Hippocampal formation (tissue), 2 donors: Measurements from ENCODE around the gene NF2.
A peak's percentile ranks its signal among the peaks of the same experiment; 100 is the strongest.
"Not testable (repeated sequence)": the region's sequence is repeated elsewhere in the genome, so short reads cannot be mapped to it uniquely, and the experiment has no call there.

Experiments used
- DNase-seq, 2 donors: peaks; one replicate each; lab custom pipeline; 2025; lab: John Stamatoyannopoulos, UW

The NF2 gene

DNA sequence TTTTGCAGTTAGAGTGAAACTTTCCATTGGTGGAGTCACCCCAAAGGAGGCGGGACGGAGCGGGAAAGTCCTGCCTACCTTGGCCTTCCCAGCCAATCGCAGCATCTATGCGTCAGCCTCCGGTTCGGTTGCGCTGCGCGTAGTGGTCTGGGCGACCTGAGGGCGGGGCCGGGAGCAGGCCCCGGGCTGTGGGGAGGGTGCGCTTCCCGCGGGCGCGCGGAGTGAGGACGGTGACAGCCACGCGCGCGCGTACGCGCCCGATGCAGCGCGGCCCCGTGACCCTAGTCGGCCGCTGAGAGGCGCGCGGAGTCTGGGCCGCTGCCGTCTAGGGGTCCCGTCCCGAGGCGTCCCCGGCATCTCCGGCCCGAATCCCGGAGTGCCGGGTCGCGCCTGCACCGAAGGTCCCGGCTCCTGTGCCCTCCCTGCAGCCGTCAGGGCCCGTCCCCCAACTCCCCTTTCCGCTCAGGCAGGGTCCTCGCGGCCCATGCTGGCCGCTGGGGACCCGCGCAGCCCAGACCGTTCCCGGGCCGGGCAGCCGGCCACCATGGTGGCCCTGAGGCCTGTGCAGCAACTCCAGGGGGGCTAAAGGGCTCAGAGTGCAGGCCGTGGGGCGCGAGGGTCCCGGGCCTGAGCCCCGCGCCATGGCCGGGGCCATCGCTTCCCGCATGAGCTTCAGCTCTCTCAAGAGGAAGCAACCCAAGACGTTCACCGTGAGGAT is at the start of gene NF2:
TSS of gene NF2 (plus strand) at position 276 of the 718 bp plus-strand sequence. CDS start at position 642, 366 bp downstream.
- DNase-seq, result peak; percentile 99 to 100

DNA sequence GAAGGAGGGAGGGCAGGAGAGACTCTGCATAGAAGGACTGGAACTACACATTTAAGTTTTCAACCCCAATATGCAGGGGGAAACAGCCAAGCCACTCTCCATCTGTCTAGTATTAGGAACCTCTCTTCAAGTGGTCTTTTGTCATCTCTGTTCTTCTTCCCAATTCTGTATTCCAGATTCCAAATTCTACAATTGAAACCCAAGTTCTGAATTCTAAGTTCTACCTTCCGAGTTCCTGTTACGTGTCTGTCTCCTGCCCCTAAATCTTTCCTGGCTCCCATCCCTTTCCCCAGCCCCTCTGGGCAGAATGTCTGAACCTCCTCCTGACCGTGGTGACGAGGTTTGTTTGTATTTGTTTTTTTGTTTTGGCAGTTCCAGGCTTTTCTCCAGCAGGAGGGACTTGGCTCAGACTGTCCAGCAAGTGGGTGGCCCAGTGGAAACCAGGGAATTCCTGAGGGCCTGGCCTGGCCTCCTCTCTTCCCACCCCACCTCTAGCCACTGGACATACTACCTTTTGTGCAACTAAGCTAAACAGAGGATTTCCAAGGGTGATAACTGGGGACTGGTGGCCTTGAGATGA is 48.3 kb upstream of the NF2 start:
- peak; percentile 5 to 57 for DNase-seq

DNA sequence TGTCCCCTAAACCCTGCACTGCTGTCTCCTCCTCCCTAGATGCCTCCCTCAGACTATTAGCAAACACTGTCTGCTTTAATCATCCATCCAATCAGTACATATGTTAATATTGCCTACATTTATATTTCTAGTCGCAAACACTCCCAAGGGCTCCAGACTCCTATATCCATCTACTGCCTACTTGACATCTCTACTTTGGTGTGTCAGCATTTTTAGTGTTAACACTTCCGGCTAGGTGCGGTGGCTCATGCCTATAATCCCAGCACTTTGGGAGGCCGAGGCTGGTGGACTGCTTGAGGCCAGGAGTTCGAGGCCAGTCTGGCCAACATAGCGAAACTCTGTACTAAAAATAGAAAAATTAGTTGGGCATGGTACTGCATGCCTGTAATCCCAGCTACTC is 44.4 kb upstream of the NF2 start:
- DNase-seq, result no peak

DNA sequence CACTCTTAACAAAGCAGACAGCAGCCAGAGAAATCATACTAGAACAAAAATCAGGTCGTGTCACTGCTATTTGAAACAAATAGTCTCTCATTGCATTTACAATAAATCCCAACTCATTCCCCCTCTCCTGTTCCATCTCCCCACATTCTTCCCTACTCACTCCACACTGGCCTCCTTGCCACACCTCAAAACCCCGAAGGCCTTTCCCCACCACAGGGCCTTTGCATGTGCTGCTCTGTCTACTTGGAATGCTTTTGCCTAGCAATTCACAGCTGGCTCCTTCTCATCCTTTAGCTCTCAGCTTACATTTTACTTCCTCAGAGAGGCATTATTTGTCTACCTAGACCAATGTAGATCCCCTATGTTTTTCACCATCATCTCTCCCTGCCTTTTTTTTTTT is 43.6 kb upstream of the NF2 start:
- DNase-seq, result no peak

DNA sequence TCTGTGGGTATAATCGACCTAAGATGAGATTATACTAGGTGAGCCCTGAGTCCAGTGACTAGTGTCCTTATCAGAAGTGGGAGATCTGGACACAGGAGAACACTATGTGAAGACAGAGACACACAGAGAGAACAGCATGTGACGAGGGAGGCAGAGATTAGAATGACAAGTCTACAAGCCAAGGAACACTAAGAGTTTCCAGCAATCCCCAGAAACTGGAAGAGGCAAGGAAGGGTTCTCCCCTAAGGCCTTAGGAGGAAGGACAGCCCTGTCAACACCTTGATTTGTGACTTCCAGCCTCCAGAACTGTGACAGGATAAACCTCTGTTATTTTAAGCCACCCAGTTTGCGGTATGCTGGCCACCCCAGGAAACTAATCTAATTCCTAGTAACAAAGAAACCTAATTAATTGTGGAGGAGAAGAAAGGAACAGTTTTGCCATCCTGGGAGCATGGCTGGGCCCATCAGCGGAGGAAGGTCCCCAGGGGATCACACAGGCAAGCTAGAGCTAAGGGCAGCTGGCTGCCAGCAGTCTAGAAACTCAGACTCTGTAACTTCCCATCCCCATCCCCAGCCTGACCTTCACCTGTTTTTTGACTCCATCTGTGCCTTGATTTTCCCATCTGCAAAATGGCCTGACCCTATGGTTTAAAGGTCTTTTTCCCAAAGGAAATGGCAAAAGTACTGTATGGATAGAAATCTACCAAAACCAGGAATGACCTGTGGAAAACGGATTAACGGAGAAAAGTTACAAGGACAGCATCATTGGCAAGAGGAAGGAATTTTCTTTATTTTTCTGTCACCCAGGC is 39.6 kb upstream of the NF2 start:
- DNase-seq, result no peak

DNA sequence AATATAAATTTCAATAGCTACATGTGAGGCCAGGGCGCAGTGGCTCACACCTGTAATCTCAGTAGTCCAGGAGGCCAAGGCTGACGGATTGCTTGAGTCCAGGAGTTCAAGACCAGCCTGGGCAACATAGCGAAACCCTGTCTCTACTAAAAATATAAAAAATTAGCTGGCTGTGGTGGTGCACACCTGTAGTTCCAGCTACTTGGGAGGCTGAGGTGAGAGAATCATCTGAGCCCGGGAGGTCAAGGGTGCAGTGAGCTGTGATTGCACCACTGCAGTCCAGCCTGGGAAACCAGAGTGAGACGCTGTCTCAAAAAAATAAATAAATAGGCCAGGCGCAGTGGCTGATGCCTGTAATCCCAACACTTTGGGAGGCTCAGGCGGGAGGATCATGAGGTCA is 36.9 kb upstream of the NF2 start:
- DNase-seq, result not testable (repeated sequence)

DNA sequence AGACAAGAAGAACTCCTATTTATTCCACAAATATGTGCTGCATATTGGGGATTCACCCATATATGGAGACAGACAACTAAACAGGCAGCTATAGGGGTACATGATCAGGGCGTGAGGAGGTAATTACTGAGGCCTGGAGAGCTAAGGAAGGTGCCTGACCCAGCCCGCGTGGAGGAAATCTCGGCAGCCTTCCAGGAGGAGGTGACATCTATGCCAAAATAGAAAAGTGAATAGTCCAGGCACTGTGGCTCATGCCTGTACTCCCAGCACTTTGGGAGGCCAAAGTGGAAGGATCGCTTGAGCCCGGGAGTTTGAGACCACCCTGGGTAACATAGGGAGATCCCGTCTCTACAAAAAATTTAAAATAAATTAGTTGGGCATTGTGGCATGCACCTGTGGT is 36.1 kb upstream of the NF2 start:
- DNase-seq, result no peak

DNA sequence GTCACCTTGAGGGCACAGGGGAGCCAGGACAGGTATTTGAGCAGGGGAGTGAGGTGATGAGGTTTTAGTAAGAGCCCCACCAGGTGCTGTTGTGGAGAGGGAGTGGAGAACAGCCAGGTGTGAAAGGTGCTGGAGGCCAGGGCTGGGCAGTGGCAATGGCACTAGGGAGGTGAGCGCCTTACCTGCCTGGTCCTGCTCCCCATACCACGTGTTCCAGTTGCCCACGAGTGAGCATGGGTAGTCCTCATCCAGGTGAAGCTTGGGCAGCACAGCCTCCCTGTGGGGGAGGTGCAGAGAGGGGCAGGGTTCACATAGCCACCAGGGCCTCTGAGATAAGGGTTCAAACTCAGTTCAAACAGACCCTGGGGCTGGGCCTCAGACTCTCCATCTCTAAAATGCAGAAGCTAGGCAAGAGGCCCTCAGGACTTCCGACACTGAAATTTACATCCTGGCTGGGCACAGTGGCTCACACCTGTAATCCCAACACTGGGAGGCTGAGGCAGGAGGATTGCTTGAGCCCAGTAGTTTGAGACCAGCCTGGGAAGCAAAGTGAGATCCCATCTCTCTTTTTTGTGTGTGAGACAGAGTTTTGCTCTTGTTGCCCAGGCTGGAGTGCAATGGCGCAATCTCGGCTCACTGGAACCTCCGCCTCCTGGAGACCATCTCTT is 34.3 kb upstream of the NF2 start:
- no peak for DNase-seq

DNA sequence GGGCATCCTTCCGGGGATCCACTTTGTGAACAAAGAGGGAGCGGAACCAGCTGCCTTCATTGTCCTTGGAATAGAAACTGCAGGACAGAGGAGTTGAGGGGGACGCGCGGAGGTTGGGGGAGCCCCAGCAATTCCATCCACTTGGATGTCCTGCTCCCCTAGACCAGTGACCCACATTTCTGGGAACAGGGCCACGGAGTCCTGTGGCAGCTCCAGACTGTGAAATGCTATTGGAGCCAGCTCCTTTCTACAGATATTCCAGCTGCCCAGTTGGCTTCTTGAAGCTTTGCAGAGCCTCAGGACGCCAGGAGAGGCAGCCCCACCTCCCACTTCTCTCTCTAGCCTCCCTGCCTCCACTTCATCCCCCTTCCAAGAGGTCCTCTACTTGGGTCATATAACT is 33.0 kb upstream of the NF2 start:
- peak in 1 of 2 donors; percentile 4 for DNase-seq

DNA sequence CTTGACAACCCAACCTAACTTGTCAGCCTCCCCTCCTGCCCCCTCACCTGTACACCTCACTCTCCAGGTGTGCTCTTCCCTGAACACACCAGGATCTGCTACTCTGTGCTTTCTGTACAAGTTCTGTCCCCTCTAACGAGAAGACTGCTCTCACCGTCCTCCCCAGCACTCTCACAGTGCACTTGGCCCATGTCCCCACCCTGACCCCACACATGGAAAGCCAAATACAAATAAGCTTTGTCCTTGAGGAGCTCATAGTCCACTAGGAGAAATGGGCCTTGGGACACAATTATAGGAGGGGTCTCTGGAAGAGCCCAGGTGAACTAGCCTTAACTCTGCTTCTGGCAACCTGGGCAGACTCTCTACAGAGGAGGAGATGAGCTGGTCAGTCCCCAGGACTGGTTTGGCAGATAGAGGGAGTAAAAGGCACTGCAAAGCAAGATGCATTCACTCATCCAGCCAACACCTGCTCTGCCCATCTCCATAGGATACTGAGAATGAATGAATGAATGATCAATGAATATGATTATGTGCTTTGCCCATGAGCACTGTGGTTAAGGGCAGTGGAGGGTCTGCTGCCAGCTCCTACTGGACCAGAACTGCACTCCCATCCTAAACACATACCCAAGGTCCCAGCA is 32.4 kb upstream of the NF2 start:
- DNase-seq, result no peak

DNA sequence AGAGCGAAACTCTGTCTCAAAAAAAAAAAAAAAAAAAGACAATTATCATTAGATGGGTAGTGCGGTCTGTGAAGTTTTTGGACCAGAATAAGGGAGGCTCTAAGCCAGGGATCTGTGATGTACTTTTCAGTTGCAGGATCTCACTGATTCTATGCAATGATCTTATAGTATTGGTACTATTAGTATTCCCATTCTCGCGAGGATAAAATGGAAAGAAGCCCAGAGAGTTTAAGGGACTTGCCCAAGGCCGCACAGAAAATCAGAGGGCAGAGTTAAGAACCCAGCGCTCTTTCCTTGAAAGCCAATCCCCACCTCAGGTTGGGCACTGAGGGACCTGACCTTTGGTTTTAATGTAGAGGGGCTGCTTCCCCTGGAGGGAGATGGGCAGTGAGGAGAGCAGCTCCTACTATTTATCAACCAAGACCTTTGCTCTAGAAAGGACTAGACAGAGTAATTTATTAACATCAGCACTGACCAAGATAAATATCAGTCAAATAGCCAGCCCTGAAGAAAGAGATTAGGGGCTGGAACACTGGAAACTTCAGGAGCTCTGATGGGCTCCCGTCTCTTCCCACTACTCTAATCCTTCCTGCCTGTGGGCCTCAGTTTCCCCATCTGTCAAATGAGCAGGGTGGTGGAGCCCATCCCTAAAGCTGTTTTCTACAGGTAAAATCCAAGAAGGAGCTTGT is 28.5 kb upstream of the NF2 start:
- no peak for DNase-seq

DNA sequence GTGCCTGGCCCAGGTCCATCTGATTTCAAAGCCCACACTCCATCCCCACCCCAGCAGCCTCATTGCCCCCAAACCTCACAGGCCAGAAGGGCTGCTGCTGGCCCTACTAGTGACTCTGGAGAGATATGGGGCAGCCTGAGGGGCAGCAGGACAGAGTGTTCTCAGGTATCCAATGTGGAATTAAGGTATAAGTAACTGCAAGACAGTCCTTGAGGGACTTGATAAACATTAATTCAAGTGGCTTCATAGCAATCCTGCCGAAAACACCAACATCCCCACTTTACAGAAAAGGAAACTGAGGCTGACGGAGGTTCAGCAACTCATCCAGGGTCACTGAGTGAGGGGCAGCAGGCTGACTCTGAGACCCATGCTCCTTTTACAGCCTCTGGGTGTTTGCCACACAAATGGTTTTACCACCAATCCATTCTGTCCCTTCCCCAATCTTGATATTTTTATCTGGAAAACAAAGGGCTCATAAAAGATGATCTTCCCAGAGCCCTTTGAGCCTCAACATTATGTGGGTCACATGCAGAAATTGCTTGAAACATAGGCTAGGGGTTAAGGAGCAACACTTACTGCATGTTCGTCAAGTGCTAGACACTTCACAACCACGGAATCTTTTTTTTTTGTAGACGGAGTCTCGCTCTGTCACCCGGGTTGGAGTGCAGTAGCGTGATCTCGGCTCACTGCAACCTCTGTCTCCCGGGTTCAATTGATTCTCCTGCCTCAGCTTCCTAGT is 24.8 kb upstream of the NF2 start:
- no peak for DNase-seq

DNA sequence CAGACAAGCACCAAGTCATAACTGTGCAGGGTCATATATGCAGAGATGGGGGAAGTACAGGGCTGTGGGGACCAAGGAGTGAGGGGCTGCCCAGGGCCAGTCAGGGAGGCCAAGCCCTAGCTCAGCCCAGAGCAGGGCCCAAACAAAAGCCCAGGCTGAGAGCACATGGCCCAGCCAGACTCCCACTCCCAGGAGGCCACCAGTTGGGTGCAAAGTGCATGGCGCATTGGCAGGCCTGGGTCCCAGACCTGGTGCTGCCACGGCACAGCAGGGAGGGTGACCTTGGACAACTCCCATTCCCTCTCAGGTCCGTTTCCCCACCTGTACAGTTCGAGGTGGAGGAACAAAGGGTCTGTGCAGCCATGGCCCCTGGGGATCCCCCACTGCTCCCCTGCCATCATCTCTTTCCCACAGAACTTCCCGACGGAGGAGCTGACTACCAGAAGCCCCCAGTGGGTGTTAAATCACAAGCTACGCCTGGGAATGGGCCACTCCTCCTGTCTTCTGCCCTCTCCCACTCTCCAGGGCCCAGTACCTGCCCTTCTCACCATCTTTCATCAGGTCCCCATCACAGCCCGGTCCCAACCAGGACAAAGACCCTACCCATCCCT is 23.1 kb upstream of the NF2 start:
- no peak for DNase-seq

DNA sequence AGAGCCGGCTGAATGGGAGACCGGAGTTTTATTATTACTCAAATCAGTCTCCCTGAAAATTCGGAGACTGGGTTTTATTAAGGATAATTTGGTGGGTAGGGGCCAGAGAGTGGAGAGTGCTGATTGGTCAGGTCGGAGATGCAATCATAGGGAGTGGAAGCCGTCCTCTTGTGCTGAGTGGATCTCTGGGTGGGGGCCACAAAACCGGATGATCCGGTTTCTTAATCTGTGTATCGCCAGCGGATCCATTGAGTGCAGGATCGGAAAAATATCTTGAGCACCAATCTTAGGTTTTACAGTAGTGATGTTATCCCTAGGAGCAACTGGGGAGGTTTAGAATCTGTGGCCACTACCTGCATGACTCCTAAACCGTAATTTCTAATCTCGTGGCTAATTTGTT is 21.6 kb upstream of the NF2 start:
- no peak for DNase-seq

DNA sequence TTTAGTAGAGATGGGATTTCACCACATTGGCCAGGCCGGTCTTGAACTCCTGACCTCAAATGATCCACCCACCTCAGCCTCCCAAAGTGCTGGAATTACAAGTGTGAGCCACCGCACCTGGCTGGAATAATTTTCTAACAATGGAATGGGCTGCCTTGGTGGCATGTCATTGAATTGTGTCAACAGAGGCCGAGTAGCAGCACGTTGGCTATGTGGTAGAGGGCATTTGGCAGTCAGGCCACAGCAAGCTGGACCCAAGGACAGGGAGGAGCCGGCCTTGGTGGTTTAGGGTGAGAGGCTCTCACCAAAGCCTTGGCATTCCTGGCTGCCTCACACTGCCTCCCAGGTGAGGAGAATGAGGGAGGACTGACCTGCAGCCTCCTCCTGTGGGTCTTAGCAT is 18.5 kb upstream of the NF2 start:
- no peak for DNase-seq

DNA sequence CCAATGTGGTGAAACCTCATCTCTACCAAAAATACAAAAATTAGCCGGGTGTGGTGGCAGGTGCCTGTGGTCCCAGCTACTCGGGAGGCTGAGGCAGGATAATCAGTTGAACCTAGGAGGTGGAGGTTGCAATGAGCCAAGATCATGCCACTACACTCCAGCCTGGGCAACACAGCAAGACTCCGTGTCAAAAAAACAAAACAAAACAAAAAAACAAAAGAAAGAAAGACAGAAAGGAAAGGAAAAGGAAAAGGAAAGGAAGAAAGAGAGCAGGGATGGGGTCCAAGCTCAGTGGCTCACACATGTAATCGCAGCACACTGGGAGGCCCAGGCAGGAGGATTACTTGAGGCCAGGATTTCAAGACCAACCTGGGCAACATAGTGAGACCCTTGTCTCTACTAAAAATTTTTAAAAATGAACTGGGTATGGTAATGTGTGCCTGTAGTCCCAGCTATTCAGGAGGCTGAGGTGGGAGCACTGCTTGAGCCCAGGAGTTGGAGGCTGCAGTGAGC is 17.2 kb upstream of the NF2 start:
- not testable (repeated sequence) for DNase-seq

DNA sequence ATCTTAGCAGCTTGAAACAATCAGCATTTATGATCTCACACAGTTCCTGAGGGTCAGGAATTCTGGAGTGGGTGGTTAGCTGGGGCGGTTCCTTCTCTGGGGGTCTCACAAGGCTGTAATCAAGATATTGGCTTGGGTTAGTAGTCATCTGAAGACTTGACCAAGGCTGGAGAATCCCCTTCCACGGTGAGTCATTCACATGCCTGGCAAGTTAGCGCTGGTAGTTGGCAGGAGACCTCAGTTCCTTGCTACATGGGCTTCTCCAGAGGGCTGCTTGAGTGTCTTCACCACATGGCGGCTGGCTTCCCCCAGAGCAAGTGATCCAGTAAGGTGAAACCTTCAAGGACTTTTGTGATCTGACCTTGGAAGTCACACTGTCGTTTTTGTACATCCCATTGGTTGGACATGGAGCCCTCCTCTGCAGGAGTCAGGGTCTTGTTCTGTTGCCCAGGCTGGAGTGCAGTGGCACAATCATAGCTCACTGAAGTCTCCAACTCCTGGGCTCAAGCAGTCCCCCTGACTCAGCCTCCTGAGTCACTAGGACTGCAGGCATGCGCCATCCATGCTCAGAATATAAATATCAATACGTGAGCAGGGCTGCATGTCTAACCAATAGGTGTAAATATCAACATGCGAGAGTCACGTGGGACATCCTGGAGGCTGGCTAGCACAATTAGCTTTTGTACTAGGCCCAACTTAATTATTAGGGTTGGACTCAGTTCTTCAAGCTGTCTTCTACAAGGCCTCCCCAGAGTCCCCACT is 15.3 kb upstream of the NF2 start:
- DNase-seq, result no peak

DNA sequence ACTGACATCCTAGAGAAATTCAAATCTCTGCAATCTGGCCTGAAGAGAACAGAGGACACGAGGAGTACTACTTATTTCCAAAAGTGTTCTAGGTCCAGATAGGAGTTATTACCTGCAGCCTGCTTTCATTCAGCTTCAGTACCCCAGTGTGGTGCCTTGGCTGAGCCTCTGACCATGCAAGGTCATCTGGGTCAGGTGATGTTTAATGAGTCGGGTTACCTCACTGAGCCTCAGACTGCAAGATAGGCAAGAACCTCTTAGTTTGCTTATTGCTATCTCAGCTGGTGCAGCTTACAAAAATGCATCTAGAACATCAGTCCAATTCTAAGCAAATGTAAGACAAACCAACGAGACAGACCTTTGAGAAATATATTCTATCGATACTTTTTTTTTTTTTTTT is 9.5 kb upstream of the NF2 start:
- DNase-seq, result no peak

DNA sequence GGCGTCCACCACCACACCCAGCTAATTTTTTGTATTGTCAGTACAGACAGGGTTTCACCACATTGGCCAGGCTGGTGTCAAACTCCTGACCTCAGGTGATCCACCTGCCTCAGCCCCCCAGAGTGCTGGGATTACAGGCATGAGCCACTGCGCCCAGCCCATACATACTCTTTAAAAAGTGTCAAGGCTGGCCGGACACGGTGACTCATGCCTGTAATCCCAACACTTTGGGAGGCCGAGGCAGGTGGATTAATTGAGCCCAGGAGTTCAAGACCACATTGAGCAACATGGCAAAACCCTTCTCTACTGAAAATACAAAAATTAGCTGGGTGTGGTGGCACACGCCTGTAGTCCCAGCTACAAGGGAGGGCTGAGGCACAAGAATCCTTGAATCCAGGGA is 9.0 kb upstream of the NF2 start:
- DNase-seq, result not testable (repeated sequence)
